Measurements from ENCODE around the gene WAS.

DNA sequence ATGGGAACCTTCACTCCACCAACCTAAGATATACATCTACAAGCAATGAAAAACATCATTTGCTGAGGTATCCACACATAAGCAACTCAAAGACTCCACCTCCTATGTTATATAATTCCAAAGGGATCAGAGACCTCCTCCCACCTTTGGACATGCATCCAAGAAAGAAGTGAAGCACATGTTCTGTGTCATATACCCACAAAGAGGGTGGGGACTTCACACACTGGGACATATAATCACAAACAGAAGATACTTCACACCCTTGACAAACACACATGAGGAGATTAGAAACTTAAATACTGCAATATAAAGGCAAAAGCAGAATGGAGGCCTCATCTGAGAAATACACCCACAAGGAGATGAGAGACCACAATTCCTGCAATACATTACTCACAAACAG lies 38.3 kb downstream of the WAS start:
- TF ChIP-seq, protein P1, sequence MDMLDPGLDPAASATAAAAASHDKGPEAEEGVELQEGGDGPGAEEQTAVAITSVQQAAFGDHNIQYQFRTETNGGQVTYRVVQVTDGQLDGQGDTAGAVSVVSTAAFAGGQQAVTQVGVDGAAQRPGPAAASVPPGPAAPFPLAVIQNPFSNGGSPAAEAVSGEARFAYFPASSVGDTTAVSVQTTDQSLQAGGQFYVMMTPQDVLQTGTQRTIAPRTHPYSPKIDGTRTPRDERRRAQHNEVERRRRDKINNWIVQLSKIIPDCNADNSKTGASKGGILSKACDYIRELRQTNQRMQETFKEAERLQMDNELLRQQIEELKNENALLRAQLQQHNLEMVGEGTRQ (CRISPR knock-in tag; IDR thresholded peaks at IDR 0.05) = no peak
- TF ChIP-seq, protein P2, sequence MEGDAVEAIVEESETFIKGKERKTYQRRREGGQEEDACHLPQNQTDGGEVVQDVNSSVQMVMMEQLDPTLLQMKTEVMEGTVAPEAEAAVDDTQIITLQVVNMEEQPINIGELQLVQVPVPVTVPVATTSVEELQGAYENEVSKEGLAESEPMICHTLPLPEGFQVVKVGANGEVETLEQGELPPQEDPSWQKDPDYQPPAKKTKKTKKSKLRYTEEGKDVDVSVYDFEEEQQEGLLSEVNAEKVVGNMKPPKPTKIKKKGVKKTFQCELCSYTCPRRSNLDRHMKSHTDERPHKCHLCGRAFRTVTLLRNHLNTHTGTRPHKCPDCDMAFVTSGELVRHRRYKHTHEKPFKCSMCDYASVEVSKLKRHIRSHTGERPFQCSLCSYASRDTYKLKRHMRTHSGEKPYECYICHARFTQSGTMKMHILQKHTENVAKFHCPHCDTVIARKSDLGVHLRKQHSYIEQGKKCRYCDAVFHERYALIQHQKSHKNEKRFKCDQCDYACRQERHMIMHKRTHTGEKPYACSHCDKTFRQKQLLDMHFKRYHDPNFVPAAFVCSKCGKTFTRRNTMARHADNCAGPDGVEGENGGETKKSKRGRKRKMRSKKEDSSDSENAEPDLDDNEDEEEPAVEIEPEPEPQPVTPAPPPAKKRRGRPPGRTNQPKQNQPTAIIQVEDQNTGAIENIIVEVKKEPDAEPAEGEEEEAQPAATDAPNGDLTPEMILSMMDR (IDR thresholded peaks at IDR 0.05) = no peak
- TF ChIP-seq, protein P3, sequence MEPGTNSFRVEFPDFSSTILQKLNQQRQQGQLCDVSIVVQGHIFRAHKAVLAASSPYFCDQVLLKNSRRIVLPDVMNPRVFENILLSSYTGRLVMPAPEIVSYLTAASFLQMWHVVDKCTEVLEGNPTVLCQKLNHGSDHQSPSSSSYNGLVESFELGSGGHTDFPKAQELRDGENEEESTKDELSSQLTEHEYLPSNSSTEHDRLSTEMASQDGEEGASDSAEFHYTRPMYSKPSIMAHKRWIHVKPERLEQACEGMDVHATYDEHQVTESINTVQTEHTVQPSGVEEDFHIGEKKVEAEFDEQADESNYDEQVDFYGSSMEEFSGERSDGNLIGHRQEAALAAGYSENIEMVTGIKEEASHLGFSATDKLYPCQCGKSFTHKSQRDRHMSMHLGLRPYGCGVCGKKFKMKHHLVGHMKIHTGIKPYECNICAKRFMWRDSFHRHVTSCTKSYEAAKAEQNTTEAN (CRISPR knock-in tag; IDR thresholded peaks at IDR 0.05) = no peak
- TF ChIP-seq ZNF219 (CRISPR knock-in tag; IDR thresholded peaks at IDR 0.05; ENCODE audit: borderline replicate concordance) (no peak), JUN (CRISPR knock-in tag; IDR thresholded peaks at IDR 0.05) (no peak), ZNF396 (CRISPR knock-in tag; IDR thresholded peaks at IDR 0.05; ENCODE audit: borderline replicate concordance) (no peak), ZNF317 (CRISPR knock-in tag; IDR thresholded peaks at IDR 0.05; ENCODE audit: borderline replicate concordance, low read depth) (no peak), SP1 (CRISPR knock-in tag; conservative IDR thresholded peaks at IDR 0.05) (no peak), TCF7 (CRISPR knock-in tag; IDR thresholded peaks at IDR 0.05; ENCODE audit: low read depth) (no peak), ZBTB21 (CRISPR knock-in tag; IDR thresholded peaks at IDR 0.05; ENCODE audit: borderline replicate concordance) (no peak), NR3C1 (CRISPR knock-in tag; conservative IDR thresholded peaks at IDR 0.05; ENCODE audit: low read depth) (no peak), RORB (CRISPR knock-in tag; IDR thresholded peaks at IDR 0.05) (no peak)
- TF ChIP-seq, protein P4, sequence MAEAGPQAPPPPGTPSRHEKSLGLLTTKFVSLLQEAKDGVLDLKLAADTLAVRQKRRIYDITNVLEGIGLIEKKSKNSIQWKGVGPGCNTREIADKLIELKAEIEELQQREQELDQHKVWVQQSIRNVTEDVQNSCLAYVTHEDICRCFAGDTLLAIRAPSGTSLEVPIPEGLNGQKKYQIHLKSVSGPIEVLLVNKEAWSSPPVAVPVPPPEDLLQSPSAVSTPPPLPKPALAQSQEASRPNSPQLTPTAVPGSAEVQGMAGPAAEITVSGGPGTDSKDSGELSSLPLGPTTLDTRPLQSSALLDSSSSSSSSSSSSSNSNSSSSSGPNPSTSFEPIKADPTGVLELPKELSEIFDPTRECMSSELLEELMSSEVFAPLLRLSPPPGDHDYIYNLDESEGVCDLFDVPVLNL (CRISPR knock-in tag; IDR thresholded peaks at IDR 0.05; ENCODE audit: borderline replicate concordance, low read depth) = no peak

All from WTC11 (cell line).